Nephron progenitor cell (in vitro differentiated cells): ENCODE results near the gene C5orf22.
"Not testable (repeated sequence)": the region's sequence is repeated elsewhere in the genome, so short reads cannot be mapped to it uniquely, and the experiment has no call there.

Source experiments
- DNase-seq: peaks from one replicate; pipeline ENCODE4 v3.0.0; 2021
- H3K27ac Mint-ChIP-seq: 2 replicates; pipeline ENCODE4 v1.8.0; 2021; ENCODE audit warnings: mild to moderate bottlenecking, moderate library complexity, mixed read lengths
- H3K27me3 Mint-ChIP-seq: 2 replicates; pipeline ENCODE4 v1.8.0; 2021; ENCODE audit warnings: mild to moderate bottlenecking, low read depth, mixed read lengths; ENCODE audit not compliant: poor library complexity
- H3K36me3 Mint-ChIP-seq: 2 replicates; pipeline ENCODE4 v1.8.0; 2021; ENCODE audit warnings: low read depth, mixed read lengths
- H3K4me1 Mint-ChIP-seq: 2 replicates; pipeline ENCODE4 v1.8.0; 2021; ENCODE audit warnings: mixed read lengths
- H3K4me3 Mint-ChIP-seq: 2 replicates; pipeline ENCODE4 v1.8.0; 2021; ENCODE audit warnings: mild to moderate bottlenecking, moderate library complexity, mixed read lengths
- H3K9me3 Mint-ChIP-seq: 2 replicates; pipeline ENCODE4 v1.8.0; 2021; ENCODE audit warnings: mild to moderate bottlenecking, moderate library complexity, mixed read lengths
- TF ChIP-seq, protein P1 (sequence below): fragments of 200-600 bp; sonication (generic); IDR thresholded peaks from 2 replicates; pipeline ENCODE4 v1.5.0; 2021; ENCODE audit warnings: antibody characterized with exemption

C5orf22 gene

DNA sequence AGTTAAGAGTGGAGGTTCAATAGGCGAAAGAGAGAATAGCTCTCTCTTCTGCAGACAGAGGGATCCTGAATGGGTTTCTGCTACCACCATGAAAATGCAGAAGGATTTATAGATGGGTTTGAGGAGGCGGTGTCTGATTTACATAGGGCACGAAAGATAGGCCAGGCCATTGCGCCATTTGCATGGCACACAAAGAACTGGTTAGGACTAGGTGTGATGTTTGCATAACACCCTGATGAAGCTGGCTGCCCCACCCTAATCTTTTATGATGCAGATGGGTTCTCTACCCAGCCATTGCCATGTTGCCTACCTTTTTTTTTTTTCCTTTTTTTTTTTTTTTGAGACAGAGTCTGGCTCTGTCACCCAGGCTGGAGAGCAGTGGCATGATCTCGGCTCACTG lies 55.4 kb downstream of the C5orf22 start:
- H3K4me3 Mint-ChIP-seq: no peak overlapping the region
- TF ChIP-seq, protein P1, sequence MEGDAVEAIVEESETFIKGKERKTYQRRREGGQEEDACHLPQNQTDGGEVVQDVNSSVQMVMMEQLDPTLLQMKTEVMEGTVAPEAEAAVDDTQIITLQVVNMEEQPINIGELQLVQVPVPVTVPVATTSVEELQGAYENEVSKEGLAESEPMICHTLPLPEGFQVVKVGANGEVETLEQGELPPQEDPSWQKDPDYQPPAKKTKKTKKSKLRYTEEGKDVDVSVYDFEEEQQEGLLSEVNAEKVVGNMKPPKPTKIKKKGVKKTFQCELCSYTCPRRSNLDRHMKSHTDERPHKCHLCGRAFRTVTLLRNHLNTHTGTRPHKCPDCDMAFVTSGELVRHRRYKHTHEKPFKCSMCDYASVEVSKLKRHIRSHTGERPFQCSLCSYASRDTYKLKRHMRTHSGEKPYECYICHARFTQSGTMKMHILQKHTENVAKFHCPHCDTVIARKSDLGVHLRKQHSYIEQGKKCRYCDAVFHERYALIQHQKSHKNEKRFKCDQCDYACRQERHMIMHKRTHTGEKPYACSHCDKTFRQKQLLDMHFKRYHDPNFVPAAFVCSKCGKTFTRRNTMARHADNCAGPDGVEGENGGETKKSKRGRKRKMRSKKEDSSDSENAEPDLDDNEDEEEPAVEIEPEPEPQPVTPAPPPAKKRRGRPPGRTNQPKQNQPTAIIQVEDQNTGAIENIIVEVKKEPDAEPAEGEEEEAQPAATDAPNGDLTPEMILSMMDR: no peak
- peaks cover 5% of the 10 kb centered on the region for H3K36me3 Mint-ChIP-seq
- peaks cover 17% of the 10 kb centered on the region for H3K27me3 Mint-ChIP-seq
- no peaks in the 10 kb centered on the region for H3K4me1 Mint-ChIP-seq
- no peak overlapping the region for H3K27ac Mint-ChIP-seq
- H3K9me3 Mint-ChIP-seq: peaks cover 29% of the 10 kb centered on the region
- no peak for DNase-seq

DNA sequence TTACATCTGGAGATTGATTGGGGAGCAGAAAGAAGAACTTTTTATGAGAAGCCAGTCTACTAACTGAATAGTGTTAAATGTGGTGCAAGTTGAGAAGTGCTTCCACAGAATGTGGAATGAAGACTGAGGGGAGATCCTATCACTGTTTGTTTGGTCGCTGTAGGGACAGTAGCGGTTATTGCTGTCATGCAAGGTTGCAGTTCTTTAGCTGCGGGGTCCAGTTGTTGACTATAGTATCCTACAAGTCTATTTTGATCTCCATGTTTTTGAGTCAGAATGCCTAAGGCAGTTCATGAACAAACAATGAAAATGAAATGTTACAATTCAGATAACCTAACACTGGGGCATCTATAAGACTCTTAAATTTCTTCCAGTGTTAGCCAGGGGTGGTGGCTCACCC lies 61.6 kb downstream of the C5orf22 start:
- H3K9me3 Mint-ChIP-seq: peaks cover 4% of the 10 kb centered on the region
- no peak for DNase-seq
- no peaks in the 10 kb centered on the region for H3K36me3 Mint-ChIP-seq
- no peak overlapping the region for H3K4me3 Mint-ChIP-seq
- no peak overlapping the region for H3K27ac Mint-ChIP-seq
- peaks cover 29% of the 10 kb centered on the region for H3K27me3 Mint-ChIP-seq
- H3K4me1 Mint-ChIP-seq: no peaks in the 10 kb centered on the region
- TF ChIP-seq, protein P1: no peak

DNA sequence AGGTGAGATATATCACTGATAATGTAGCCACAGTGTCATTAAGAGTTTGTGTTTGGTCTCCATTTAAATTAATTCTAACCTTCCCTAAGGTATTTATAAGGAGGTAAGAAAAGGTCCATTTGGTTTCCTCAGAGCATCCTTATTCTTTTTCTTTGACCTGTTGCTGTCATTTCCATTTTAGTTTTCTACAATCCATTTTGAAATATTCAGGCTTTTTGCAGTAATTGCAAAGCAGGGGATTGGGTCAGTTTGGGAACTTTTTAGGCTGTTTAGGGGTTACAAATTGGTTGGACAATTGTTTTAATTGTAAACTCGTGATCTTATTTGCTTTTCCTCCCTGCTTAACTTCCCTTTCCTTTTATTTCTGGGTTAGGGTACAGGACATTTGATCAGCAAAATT lies 64.3 kb downstream of the C5orf22 start:
- TF ChIP-seq, protein P1: no peak
- Mint-ChIP-seq H3K36me3 (no peaks in the 10 kb centered on the region), H3K27me3 (peaks cover 29% of the 10 kb centered on the region), H3K4me1 (no peaks in the 10 kb centered on the region), H3K27ac (no peak overlapping the region), H3K9me3 (no peaks in the 10 kb centered on the region), H3K4me3 (no peak overlapping the region)
- DNase-seq: no peak

DNA sequence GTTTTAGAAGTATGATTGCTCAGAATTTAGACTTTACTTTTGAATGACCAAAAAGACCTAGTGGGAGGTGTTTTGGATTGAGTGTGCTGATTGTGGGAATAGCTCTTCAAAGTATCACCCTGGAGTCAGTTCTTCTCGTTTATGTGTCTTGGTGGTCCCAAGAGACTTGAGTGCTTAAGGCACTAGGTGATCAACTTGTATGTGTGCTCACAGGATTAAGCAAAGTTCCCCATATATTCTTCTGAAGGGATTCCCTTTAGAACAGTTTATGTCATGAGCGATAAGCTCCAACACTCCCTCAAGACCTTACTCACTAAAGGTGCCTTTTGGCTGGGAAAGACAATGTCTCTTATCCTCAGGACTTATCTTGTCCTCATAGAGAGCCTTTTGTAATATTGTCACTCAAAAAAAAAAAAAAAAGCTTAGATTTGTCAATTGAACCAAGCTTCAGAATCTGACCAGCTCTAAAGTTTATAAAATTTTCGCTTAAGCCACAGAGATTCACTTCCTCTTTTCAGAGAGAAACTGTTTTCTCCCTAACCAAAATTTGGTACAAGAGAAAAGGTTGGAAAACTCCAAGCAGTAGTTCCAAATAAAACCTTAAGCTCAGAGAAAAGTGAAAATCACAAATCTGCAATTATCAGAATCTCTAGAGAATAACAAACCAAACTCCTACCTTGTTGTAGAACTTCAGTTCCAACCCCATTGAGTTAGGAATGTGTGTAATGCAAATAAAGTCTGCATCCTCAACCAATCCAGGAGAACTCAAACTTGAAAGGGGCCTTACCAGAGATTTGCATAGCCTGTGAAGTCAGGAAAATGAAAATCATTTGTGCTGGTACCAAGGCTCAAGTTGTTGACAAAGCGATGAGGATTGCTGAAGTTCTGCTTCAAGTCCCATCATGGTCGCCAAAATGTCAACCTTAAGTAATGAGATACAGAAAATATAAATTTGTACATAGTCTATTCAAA lies 66.8 kb downstream of the C5orf22 start:
- TF ChIP-seq, protein P1: no peak
- no peak for DNase-seq
- peaks cover 24% of the 10 kb centered on the region for H3K27me3 Mint-ChIP-seq
- H3K4me1 Mint-ChIP-seq: no peaks in the 10 kb centered on the region
- H3K9me3 Mint-ChIP-seq: no peaks in the 10 kb centered on the region
- H3K27ac Mint-ChIP-seq: no peak overlapping the region
- no peaks in the 10 kb centered on the region for H3K36me3 Mint-ChIP-seq
- no peak overlapping the region for H3K4me3 Mint-ChIP-seq

DNA sequence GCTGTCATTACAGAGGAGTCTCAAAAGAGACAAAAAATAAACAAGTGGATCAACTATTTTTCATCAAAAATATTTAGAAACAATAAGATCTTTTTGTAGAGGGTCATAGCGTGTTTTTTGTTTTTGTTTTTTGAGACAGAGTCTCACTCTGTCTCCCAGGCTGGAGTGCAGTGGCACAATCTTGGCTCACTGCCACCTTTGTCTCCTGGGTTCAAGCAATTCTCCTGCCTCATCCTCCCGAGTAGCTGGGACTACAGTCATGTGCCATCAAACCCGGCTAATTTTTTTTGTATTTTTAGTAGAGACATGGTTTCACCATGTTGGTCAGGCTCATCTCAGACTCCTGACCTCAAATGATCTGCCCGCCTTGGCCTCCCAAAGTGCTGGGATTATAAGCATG lies 70.2 kb downstream of the C5orf22 start:
- H3K4me1 Mint-ChIP-seq, H3K36me3 Mint-ChIP-seq, H3K4me3 Mint-ChIP-seq, H3K27ac Mint-ChIP-seq, H3K9me3 Mint-ChIP-seq, DNase-seq: not testable (repeated sequence)
- H3K27me3 Mint-ChIP-seq: peaks cover 12% of the 10 kb centered on the region

DNA sequence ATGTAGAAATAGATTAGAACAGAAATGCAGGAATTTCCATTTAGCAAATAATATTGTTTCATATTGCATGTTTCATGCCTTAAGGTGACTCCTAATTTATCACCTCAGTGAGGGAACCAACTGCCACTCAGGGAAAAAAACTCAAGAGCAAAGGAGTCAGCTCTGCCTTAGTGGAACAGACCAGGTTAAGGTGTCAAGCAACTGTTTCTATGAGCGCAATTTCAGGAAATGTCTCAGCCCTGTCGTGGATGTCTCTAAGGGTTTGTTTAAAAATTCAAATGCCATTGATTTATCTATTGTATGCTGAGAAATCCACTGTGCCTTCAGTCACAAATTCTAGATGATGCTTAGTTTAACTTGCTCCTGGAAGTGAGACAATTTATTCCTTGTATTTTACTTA lies 72.1 kb downstream of the C5orf22 start:
- Mint-ChIP-seq H3K36me3 (no peaks in the 10 kb centered on the region), H3K4me1 (no peaks in the 10 kb centered on the region), H3K4me3 (no peak overlapping the region), H3K27ac (no peak overlapping the region), H3K27me3 (peaks cover 4% of the 10 kb centered on the region), H3K9me3 (no peaks in the 10 kb centered on the region)
- DNase-seq: no peak
- TF ChIP-seq, protein P1: no peak
